ENCODE data around the gene BCAS4.
A peak's percentile ranks its signal among the peaks of the same experiment; 100 is the strongest.
"Not testable (repeated sequence)": the region's sequence is repeated elsewhere in the genome, so short reads cannot be mapped to it uniquely, and the experiment has no call there.

BCAS4 gene

GRCh38 chr20:50771419-50772080, 23.3 kb upstream of the BCAS4 start:
- DNase-seq (ENCODE audit: low spot score), result not testable (repeated sequence)

GRCh38 chr20:50772420-50773185, 22.3 kb upstream of the BCAS4 start:
- no peak for DNase-seq (ENCODE audit: low spot score)

- DNase-seq (ENCODE audit: low spot score), result no peak
Measured at GRCh38 chr20:50774515-50774914, 20.3 kb upstream of the BCAS4 start.

GRCh38 chr20:50776122-50776817, 18.6 kb upstream of the BCAS4 start:
- DNase-seq (ENCODE audit: low spot score), result no peak

GRCh38 chr20:50777373-50777772, 17.5 kb upstream of the BCAS4 start:
- DNase-seq (ENCODE audit: low spot score), result no peak

- DNase-seq (ENCODE audit: low spot score), result not testable (repeated sequence)
Measured at GRCh38 chr20:50778994-50779393, 15.9 kb upstream of the BCAS4 start.

- DNase-seq (ENCODE audit: low spot score), result no peak
Measured at GRCh38 chr20:50783390-50783789, 11.5 kb upstream of the BCAS4 start.

- DNase-seq (ENCODE audit: low spot score), result no peak
Measured at GRCh38 chr20:50783903-50784302, 11.0 kb upstream of the BCAS4 start.

GRCh38 chr20:50784464-50784863, 10.4 kb upstream of the BCAS4 start:
- no peak for DNase-seq (ENCODE audit: low spot score)

- no peak for DNase-seq (ENCODE audit: low spot score)
Measured at GRCh38 chr20:50786703-50787102, 8.2 kb upstream of the BCAS4 start.

GRCh38 chr20:50787181-50787580, 7.7 kb upstream of the BCAS4 start:
- no peak for DNase-seq (ENCODE audit: low spot score)

- peak; percentile 53 for DNase-seq (ENCODE audit: low spot score)
Measured at GRCh38 chr20:50788045-50788991, 6.5 kb upstream of the BCAS4 start.

- peak; percentile 14 for DNase-seq (ENCODE audit: low spot score)
Measured at GRCh38 chr20:50789968-50790650, 4.8 kb upstream of the BCAS4 start.

- peak; percentile 95 for DNase-seq (ENCODE audit: low spot score)
Measured at GRCh38 chr20:50790651-50791277, 4.1 kb upstream of the BCAS4 start.

- no peak for DNase-seq (ENCODE audit: low spot score)
Measured at GRCh38 chr20:50792708-50793574, 1.9 kb upstream of the BCAS4 start.

- not testable (repeated sequence) for DNase-seq (ENCODE audit: low spot score)
Measured at GRCh38 chr20:50793575-50794016, 1.3 kb upstream of the BCAS4 start.

GRCh38 chr20:50794181-50794845, 548 bp upstream of the BCAS4 start:
- no peak for DNase-seq (ENCODE audit: low spot score)

GRCh38 chr20:50797142-50797541, 2.3 kb downstream of the BCAS4 start:
- no peak for DNase-seq (ENCODE audit: low spot score)

- DNase-seq (ENCODE audit: low spot score), result no peak
Measured at GRCh38 chr20:50798650-50799049, 3.8 kb downstream of the BCAS4 start.
